ENCODE data around the gene MYH14. TPM values are rescaled to one million over a fixed set of nuclear protein-coding genes. Genes with fewer than 3 reads are reported as not detected.
A peak's percentile ranks its signal among the peaks of the same experiment; 100 is the strongest.

MYH14 gene
- total and polyA plus RNA-seq, 9 of the 15 experiments (the other 6 are each of a cell fraction or from before 2014, with no cell fraction given): 0.04 to 0.86 (median 0.19) TPM; not detected in 2

GRCh38 chr19:50258918-50259372, 55.5 kb downstream of the MYH14 start (continued):
- TF ChIP-seq, protein P1, sequence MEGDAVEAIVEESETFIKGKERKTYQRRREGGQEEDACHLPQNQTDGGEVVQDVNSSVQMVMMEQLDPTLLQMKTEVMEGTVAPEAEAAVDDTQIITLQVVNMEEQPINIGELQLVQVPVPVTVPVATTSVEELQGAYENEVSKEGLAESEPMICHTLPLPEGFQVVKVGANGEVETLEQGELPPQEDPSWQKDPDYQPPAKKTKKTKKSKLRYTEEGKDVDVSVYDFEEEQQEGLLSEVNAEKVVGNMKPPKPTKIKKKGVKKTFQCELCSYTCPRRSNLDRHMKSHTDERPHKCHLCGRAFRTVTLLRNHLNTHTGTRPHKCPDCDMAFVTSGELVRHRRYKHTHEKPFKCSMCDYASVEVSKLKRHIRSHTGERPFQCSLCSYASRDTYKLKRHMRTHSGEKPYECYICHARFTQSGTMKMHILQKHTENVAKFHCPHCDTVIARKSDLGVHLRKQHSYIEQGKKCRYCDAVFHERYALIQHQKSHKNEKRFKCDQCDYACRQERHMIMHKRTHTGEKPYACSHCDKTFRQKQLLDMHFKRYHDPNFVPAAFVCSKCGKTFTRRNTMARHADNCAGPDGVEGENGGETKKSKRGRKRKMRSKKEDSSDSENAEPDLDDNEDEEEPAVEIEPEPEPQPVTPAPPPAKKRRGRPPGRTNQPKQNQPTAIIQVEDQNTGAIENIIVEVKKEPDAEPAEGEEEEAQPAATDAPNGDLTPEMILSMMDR (IDR thresholded peaks at IDR 0.05 in 2 of 3, conservative IDR thresholded peaks at IDR 0.05 in 1 of 3; ENCODE audit: insufficient read depth in 2 of 3, low read depth in 1 of 3, low read length in 3 of 3): peak; percentile 74 to 87 (median 78)
- no peak for TF ChIP-seq BCL6 (CRISPR knock-in tag; IDR thresholded peaks at IDR 0.05)
- TF ChIP-seq RCOR1 (IDR thresholded peaks at IDR 0.05; ENCODE audit: borderline replicate concordance in 1 of 2, low read depth in 2 of 2, low read length in 2 of 2): peak in 1 of 2 experiments; percentile 54; a peak in 1 of 4 replicates
- no peak for TF ChIP-seq SUPT5H (IDR thresholded peaks at IDR 0.05)
- no peak for TF ChIP-seq POLR2G (IDR thresholded peaks at IDR 0.05; ENCODE audit: low read depth, low read length)
- TF ChIP-seq SRF (CRISPR knock-in tag; IDR thresholded peaks at IDR 0.05): no peak
- TF ChIP-seq, protein P2, sequence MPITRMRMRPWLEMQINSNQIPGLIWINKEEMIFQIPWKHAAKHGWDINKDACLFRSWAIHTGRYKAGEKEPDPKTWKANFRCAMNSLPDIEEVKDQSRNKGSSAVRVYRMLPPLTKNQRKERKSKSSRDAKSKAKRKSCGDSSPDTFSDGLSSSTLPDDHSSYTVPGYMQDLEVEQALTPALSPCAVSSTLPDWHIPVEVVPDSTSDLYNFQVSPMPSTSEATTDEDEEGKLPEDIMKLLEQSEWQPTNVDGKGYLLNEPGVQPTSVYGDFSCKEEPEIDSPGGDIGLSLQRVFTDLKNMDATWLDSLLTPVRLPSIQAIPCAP (CRISPR knock-in tag; IDR thresholded peaks at IDR 0.05; ENCODE audit: borderline replicate concordance): no peak

Measured in K562 (cell line).